Measurements from ENCODE around the gene RAB17. TPM values are rescaled to one million over a fixed set of nuclear protein-coding genes. Genes with fewer than 3 reads are reported as not detected.
A peak's percentile ranks its signal among the peaks of the same experiment; 100 is the strongest.

RAB17 gene
- total and polyA plus RNA-seq, 2 of the 8 experiments (the other 6 are each of a cell fraction or from before 2014, with no cell fraction given): 42.6 to 83.4 TPM

DNA sequence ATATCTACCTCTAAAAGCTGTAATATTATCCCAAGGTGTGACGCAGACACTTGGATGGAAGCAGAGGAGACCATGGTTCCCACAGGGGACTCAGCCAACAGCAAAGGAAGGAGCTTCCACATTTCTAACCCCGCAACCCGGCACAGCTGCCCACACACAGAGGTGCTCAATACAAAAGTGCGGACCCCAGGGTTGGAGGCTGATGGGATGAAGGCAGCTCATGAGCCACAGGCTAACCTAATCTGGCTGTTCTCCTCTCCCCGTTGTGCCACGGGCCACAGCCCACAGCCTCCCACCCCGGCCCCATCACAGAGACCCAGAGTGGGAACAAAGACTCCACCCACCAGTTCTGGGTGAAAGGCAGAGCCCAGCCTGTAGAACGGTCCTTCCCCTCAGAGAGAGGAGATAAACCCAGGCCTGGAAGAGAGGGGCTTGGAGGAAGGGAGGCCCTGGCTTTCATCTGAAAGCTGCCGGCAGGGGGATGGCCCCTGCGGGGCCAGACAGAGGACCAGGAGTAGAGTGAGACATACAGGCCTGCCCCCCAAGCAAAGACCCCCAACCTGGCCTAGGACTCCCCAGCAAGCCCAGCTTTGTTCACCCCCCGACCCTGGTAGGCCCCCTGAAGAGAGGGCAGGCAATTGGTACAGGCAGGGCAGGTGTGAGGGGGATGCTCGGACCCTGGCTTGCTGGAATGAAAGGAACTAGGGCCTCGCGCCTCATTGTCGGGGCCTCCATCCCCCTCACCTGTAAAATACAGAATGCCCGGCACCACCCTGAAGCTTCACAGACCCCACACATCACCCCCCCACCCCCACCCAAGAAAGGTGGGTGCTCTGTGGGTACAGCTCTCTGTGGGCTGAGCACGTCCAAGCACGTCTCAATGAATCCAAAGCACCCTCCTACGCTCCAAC, 6.9 kb downstream of the RAB17 start:
- peaks cover 0 to 26% (median 16%) of the 10 kb centered on the region in 4 experiments; a peak in 6 of 7 replicates for H3K4me1 ChIP-seq (replicated peaks in 1 of 4; ENCODE audit: control insufficient read depth in 3 of 4, insufficient read depth in 4 of 4, low read length in 3 of 4)
- whole genome bisulfite sequencing, 2 experiments (ENCODE audit: extremely low coverage in 1 of 2, insufficient coverage in 1 of 2, insufficient read length in 1 of 2, insufficient replicate concordance in 2 of 2, low coverage in 1 of 2, low lambda C conversion rate in 2 of 2, missing lambda C conversion rate in 1 of 2): 87% methylated on average over 14 of the region's 19 CpGs; no CpG with 5 or more reads in 1 of the 2 experiments
- no peak overlapping the region for H2BK5ac ChIP-seq (ENCODE audit: low read depth, low read length)
- no peak for FAIRE-seq
- no peak overlapping the region for H3K4ac ChIP-seq (replicated peaks; ENCODE audit: insufficient read length, low read depth, low read length)
- no peak overlapping the region for H3K56ac ChIP-seq (replicated peaks; ENCODE audit: insufficient read length, low read depth, low read length)
- CTCF ChIA-PET (ENCODE audit: partially characterized antibody): interaction anchor here (0.6 to 3.0 kb wide), 10 partner anchors 10 to 1061 kb away, joined by 3 to 24 read pairs (median 3); no protein-coding TSS in a partner anchor
- H3K23me2 ChIP-seq (ENCODE audit: low read depth, low read length): no peaks in the 10 kb centered on the region; the same call in 1 of the 2 replicates
- TF ChIP-seq SP4 (IDR thresholded peaks at IDR 0.05; ENCODE audit: low read length) (no peak), ASH2L (IDR thresholded peaks at IDR 0.05; ENCODE audit: low read length) (no peak), KDM1A (IDR thresholded peaks at IDR 0.05; ENCODE audit: borderline replicate concordance, low read length) (no peak), MAFK (IDR thresholded peaks at IDR 0.05; ENCODE audit: low read depth, low read length) (no peak), CBX5 (IDR thresholded peaks at IDR 0.05; ENCODE audit: low read depth, low read length) (no peak), RBBP5 (IDR thresholded peaks at IDR 0.05; ENCODE audit: borderline replicate concordance, low read depth, low read length) (no peak), SAP30 (IDR thresholded peaks at IDR 0.05; ENCODE audit: insufficient read depth, insufficient replicate concordance, low read length) (no peak), CTBP2 (IDR thresholded peaks at IDR 0.05; ENCODE audit: borderline replicate concordance, insufficient read depth, insufficient read length, low read length) (no peak), SIN3A (conservative IDR thresholded peaks at IDR 0.05 in 1 of 2, IDR thresholded peaks at IDR 0.05 in 1 of 2; ENCODE audit: low read depth in 1 of 2, low read length in 2 of 2) (no peak), GTF2F1 (IDR thresholded peaks at IDR 0.05; ENCODE audit: borderline replicate concordance, low read depth, low read length) (no peak)
- H3K27me3 ChIP-seq (replicated peaks in 1 of 4; ENCODE audit: control insufficient read depth in 3 of 4, extremely low read depth in 1 of 4, insufficient read depth in 3 of 4, low read length in 3 of 4): no peaks in the 10 kb centered on the region
- H3K9me3 ChIP-seq (ENCODE audit: insufficient read depth in 2 of 2, low read depth in 1 of 2, low read length in 1 of 2): no peaks in the 10 kb centered on the region
- no peak overlapping the region for H3K27ac ChIP-seq (ENCODE audit: low read depth, low read length)
- H2AK5ac ChIP-seq (ENCODE audit: low read depth, low read length): no peak overlapping the region
- H2BK12ac ChIP-seq (ENCODE audit: low read depth, low read length): no peak overlapping the region
- H3K23ac ChIP-seq (ENCODE audit: insufficient read length): no peak overlapping the region
- H4K5ac ChIP-seq (ENCODE audit: insufficient read length, low read depth, low read length): no peak overlapping the region
- H3K79me1 ChIP-seq (ENCODE audit: low read depth, low read length): peaks cover 2% of the 10 kb centered on the region; the same call in 1 of the 2 replicates
- H3K4me2 ChIP-seq (ENCODE audit: insufficient read depth in 1 of 2, low read depth in 2 of 2, low read length in 2 of 2): no peak overlapping the region
- no peak overlapping the region; the same call in 1 of the 2 replicates for H2BK15ac ChIP-seq (ENCODE audit: low read length)
- H3K9ac ChIP-seq (replicated peaks in 1 of 4; ENCODE audit: extremely low read depth in 1 of 4, low read depth in 3 of 4, low read length in 3 of 4): no peak overlapping the region
- no peak overlapping the region for H2AFZ ChIP-seq (ENCODE audit: low read length)
- peaks cover 0 to 3% of the 10 kb centered on the region in 2 experiments for H4K20me1 ChIP-seq (replicated peaks in 1 of 2; ENCODE audit: control insufficient read depth in 1 of 2, insufficient read depth in 2 of 2, low read length in 2 of 2)
- peaks cover 0 to 35% of the 10 kb centered on the region in 2 experiments; a peak in 3 of 4 replicates for H3K79me2 ChIP-seq (ENCODE audit: control insufficient read depth in 1 of 2, insufficient read depth in 2 of 2, low read length in 2 of 2)
- no peak overlapping the region for H3K14ac ChIP-seq (ENCODE audit: insufficient read length)
- POLR2A ChIA-PET (ENCODE audit: partially characterized antibody): interaction anchor here (1.0 to 5.5 kb wide), 4 partner anchors 9 to 165 kb away, joined by 3 to 27 read pairs (median 11); no protein-coding TSS in a partner anchor
- no peak overlapping the region for H2BK120ac ChIP-seq (replicated peaks; ENCODE audit: low read depth, low read length)
- DNase-seq (ENCODE audit: low read depth in 1 of 2, low spot score in 2 of 2): no peak
- no peak overlapping the region for H2BK20ac ChIP-seq (ENCODE audit: low read length)
- no peak overlapping the region; the same call in 1 of the 2 replicates for H3K18ac ChIP-seq (ENCODE audit: extremely low read depth, low read length)
- H4K8ac ChIP-seq (ENCODE audit: extremely low read depth, insufficient read depth, low read length): peak overlapping the region; percentile 1
- H3K4me3 ChIP-seq (ENCODE audit: extremely low read depth in 1 of 4, insufficient read depth in 2 of 4, low read depth in 3 of 4, low read length in 4 of 4): no peak overlapping the region
- H4K91ac ChIP-seq (replicated peaks; ENCODE audit: insufficient read length, low read length): no peak overlapping the region
- H3K36me3 ChIP-seq (ENCODE audit: control insufficient read depth in 2 of 4, insufficient read depth in 4 of 4, low read length in 3 of 4): peaks cover 0 to 2% (median 0%) of the 10 kb centered on the region in 4 experiments; a peak in 1 of 8 replicates

Measured in H1 (cell line).